ENCODE data around the gene LMF1. TPM values are rescaled to one million over a fixed set of nuclear protein-coding genes. Genes with fewer than 3 reads are reported as not detected.

The LMF1 gene
- total RNA-seq, 2 experiments from 2014 or later: 21.3 to 22.6 TPM

DNA sequence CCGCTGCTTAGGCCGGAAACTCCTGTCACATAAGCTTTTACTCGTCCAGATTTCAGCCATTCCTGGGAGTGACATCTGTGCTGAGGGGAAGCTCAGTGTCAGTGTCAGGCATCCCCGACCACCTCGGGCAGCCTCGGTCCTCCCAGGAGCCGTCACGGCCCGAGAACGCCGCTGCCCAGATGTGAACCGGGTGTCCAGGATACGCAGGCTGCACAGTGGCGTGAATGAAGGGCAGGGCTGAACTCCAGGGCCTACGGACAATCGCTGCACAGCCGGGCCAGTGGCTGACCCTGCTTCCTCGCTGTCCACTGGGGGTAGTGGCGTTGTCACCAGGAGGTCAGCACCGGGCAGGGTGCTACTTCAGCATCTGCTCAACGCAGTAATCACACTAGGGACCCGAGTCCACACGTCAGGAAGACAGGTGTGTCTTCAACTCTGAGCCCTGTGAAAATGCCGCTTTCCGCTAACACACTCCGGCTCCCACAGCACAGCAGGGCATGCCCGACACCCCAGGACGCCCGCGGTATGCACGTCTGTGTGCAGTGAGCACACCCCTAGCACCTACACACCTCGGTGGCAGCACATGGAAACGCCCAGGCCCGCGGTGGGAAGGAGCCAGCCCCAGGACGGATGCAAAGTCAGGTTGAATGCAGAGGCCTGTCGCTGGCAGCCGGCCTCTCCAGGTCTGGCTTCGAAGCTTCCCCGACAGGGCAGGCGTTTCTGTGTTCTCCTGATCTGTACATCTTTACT lies 3.1 kb downstream of the LMF1 start:
- H3K27me3 Mint-ChIP-seq: peaks cover 7% of the 10 kb centered on the region
- peaks cover 40% of the 10 kb centered on the region for H3K36me3 Mint-ChIP-seq (ENCODE audit: low read depth)
- POLR2A ChIA-PET: no interaction called here
- no peak overlapping the region for H3K4me3 Mint-ChIP-seq
- no peak overlapping the region for H3K27ac Mint-ChIP-seq
- peaks cover 53% of the 10 kb centered on the region for H3K4me1 Mint-ChIP-seq
- no peaks in the 10 kb centered on the region for H3K9me3 Mint-ChIP-seq
- CTCF ChIA-PET: no interaction called here
- DNase-seq: no peak

GRCh38 chr16:967077-967541 lies 3.7 kb downstream of the LMF1 start:
- H3K27me3 Mint-ChIP-seq: peaks cover 7% of the 10 kb centered on the region
- H3K9me3 Mint-ChIP-seq: no peaks in the 10 kb centered on the region
- peak overlapping the region; percentile 47 for H3K27ac Mint-ChIP-seq
- H3K4me3 Mint-ChIP-seq: no peak overlapping the region
- no peak for DNase-seq
- ChIA-PET POLR2A (interaction anchor here (1.0 kb wide), 1 partner anchor 18 kb away, joined by 3 read pairs; no protein-coding TSS in a partner anchor), CTCF (no interaction called here)
- H3K4me1 Mint-ChIP-seq: peaks cover 57% of the 10 kb centered on the region
- peaks cover 40% of the 10 kb centered on the region for H3K36me3 Mint-ChIP-seq (ENCODE audit: low read depth)

- H3K36me3 Mint-ChIP-seq (ENCODE audit: low read depth): peaks cover 40% of the 10 kb centered on the region
- H3K4me1 Mint-ChIP-seq: peaks cover 54% of the 10 kb centered on the region
- DNase-seq: no peak
- POLR2A ChIA-PET: interaction anchor here (1.0 kb wide), 1 partner anchor 18 kb away, joined by 3 read pairs; no protein-coding TSS in a partner anchor
- peak overlapping the region; percentile 47 for H3K27ac Mint-ChIP-seq
- H3K9me3 Mint-ChIP-seq: no peaks in the 10 kb centered on the region
- H3K4me3 Mint-ChIP-seq: no peak overlapping the region
- CTCF ChIA-PET: no interaction called here
- peaks cover 2% of the 10 kb centered on the region for H3K27me3 Mint-ChIP-seq
These were observed 4.3 kb downstream of the LMF1 start for GRCh38 chr16:966505-966904.

DNA sequence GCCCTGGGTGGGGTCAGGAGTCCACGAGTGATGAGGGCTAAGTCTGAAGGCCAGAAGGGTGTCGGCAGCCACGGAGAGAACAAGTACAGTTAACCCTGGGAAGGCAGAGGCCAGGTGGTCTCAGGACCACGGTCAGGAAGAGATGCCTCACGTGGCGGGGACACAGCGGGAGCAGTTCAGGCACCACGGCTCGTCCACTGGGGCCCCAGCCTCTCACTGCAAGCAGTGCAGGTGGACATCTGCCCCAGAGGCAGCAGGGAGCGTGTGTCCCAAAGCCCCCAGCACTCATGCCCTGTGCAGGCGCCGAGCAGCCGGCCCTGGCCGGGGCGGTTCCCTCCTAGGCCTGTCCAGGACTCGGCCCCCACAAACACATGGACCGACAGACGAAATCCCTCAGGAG lies 4.7 kb downstream of the LMF1 start:
- ChIA-PET CTCF (no interaction called here), POLR2A (interaction anchor here (1.0 kb wide), 1 partner anchor 19 kb away, joined by 3 read pairs; no protein-coding TSS in a partner anchor)
- peak overlapping the region; percentile 98 for H3K27ac Mint-ChIP-seq
- DNase-seq: no peak
- peaks cover 52% of the 10 kb centered on the region for H3K4me1 Mint-ChIP-seq
- H3K27me3 Mint-ChIP-seq: no peaks in the 10 kb centered on the region
- H3K36me3 Mint-ChIP-seq (ENCODE audit: low read depth): peaks cover 40% of the 10 kb centered on the region
- no peaks in the 10 kb centered on the region for H3K9me3 Mint-ChIP-seq
- no peak overlapping the region for H3K4me3 Mint-ChIP-seq

DNA sequence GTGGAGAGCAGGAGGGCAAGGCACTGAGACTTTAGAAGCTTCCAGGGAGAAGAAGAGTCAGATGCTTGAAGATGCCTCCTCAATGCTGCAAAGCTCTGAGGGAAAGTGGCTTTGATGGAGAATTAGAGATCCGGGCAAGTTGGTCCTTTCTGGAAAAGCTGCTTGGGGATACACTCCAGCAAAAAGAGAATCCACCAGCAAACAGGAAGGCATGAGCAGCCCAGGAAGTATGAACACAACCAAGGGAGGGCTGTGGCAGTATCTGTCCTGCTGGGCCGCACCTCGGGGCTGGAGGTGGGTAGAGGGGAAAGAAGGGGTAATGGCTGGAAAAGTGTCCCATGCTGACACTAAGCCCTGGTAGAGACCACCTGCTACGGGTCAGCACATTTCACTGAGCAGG lies 5.3 kb downstream of the LMF1 start:
- Mint-ChIP-seq H3K27me3 (no peaks in the 10 kb centered on the region), H3K4me3 (no peak overlapping the region)
- CTCF ChIA-PET: no interaction called here

GRCh38 chr16:965036-965395 lies 5.8 kb downstream of the LMF1 start:
- peaks cover 52% of the 10 kb centered on the region for H3K4me1 Mint-ChIP-seq
- no peaks in the 10 kb centered on the region for H3K27me3 Mint-ChIP-seq
- H3K9me3 Mint-ChIP-seq: no peaks in the 10 kb centered on the region
- ChIA-PET CTCF (interaction anchor here (1.0 to 1.5 kb wide), 2 partner anchors 28 to 224 kb away, joined by 4 to 6 read pairs; partner anchors contain the start of gene CIAO3), POLR2A (interaction anchor here (1.3 to 2.2 kb wide), 3 partner anchors 16 to 35 kb away, joined by 6 to 9 read pairs (median 8); partner anchors contain the start of gene SOX8)
- peaks cover 40% of the 10 kb centered on the region for H3K36me3 Mint-ChIP-seq (ENCODE audit: low read depth)
- H3K27ac Mint-ChIP-seq: peak overlapping the region; percentile 98
- DNase-seq: no peak
- peak overlapping the region; percentile 79 for H3K4me3 Mint-ChIP-seq

More for the DNA sequence above, 5.3 kb downstream of the LMF1 start:
- Mint-ChIP-seq H3K9me3 (no peaks in the 10 kb centered on the region), H3K36me3 (ENCODE audit: low read depth) (peaks cover 40% of the 10 kb centered on the region), H3K4me1 (peaks cover 52% of the 10 kb centered on the region), H3K27ac (peak overlapping the region; percentile 98)
- DNase-seq: no peak
- POLR2A ChIA-PET: interaction anchor here (1.7 to 2.2 kb wide), 2 partner anchors 16 to 34 kb away, joined by 6 to 9 read pairs; partner anchors contain the start of gene SOX8

DNA sequence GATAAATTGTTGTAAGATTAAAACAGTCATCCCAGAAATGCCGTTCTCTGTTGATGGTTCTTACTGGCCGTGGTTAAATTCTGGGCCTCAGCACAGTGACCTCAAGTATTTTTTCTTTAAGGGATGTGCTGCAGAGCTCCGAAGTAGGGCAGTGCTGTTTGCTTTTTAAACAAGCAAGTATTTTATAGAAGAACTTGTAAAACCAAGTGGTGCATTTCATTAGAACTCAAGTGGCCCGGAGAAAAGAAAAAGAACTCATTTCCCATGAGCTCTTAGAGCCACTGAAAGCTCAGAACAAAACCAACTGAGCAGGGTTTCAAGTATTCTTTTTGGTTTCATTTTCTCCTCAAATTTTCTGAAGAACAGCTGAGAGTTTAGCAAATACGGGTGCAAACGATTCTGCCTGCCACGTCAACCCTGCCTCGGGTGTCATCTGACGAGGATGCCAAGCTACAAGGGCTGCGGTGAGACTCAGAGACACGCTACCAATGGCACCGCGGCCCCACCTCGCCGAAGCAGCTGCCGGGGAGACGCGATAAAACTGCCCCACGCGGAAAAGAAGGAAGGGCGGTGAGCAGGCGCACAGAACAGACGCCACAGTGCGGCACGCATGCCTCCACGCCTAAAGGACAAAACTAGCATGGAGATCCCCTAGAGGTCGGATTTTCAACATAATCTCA lies 6.3 kb downstream of the LMF1 start:
- Mint-ChIP-seq H3K36me3 (ENCODE audit: low read depth) (peaks cover 40% of the 10 kb centered on the region), H3K4me1 (peaks cover 48% of the 10 kb centered on the region), H3K27me3 (no peaks in the 10 kb centered on the region), H3K4me3 (peak overlapping the region; percentile 79), H3K27ac (peak overlapping the region; percentile 98), H3K9me3 (no peaks in the 10 kb centered on the region)
- POLR2A ChIA-PET: interaction anchor here (0.6 to 2.2 kb wide), 10 partner anchors 17 to 284 kb away, joined by 3 to 9 read pairs (median 4); partner anchors contain the start of genes SOX8 and STUB1
- CTCF ChIA-PET: interaction anchor here (0.6 to 1.5 kb wide), 6 partner anchors 28 to 558 kb away, joined by 3 to 6 read pairs (median 4); partner anchors contain the start of gene CIAO3
- peak; percentile 86 for DNase-seq

GRCh38 chr16:963913-964312 lies 6.9 kb downstream of the LMF1 start:
- Mint-ChIP-seq H3K27me3 (no peaks in the 10 kb centered on the region), H3K4me1 (peaks cover 46% of the 10 kb centered on the region), H3K27ac (peak overlapping the region; percentile 98), H3K4me3 (peak overlapping the region; percentile 79), H3K9me3 (no peaks in the 10 kb centered on the region), H3K36me3 (ENCODE audit: low read depth) (peaks cover 43% of the 10 kb centered on the region)
- ChIA-PET CTCF (interaction anchor here (0.6 to 1.5 kb wide), 6 partner anchors 27 to 559 kb away, joined by 3 to 6 read pairs (median 4); partner anchors contain the start of gene CIAO3), POLR2A (interaction anchor here (0.6 to 2.2 kb wide), 12 partner anchors 17 to 374 kb away, joined by 3 to 9 read pairs (median 4); partner anchors contain the start of genes RAB40C, SOX8 and STUB1)
- DNase-seq: peak; percentile 31

DNA sequence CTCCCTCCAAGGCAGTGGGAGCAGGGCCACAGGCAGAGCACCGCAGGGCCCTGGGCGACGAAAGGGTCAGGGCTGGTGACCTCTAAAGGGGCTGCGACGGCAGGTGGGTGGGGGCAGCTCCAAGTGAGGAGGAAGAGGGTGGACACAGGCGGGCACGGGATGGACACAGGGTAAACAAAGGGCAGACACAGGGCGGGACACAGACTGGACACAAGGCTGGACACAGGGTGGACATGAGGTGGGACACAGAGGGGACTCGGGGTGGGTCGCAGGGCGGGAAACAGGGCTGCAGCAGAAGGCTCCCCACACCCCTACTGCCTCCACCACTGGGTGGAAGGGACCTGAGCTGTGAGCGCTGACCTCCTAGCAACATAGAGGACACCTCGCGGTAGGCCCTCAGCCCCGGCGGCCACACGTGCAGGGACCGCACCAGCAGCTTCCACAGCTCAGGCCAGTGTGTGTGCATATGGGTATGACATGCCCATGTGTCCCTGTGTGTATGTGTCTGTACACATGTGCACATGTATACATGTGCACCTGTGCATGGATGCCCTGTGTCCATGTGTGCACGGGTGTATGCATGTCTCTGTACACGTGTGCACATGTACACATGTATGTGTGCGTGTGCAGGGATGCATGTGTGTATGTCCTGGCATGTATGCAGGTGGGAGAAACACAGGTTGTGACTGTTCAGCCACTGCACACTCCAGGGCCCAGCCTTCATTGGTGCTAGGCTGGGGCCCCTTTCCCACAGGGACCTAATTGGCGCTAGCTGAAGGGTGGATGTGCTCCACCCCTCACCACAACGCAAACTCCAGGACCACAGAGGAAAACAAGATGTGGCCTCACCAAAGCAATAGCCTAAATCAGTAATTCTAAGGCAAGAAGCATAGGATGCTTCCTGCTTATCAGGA lies 7.6 kb downstream of the LMF1 start:
- ChIA-PET CTCF (interaction anchor here (0.6 to 1.5 kb wide), 2 partner anchors 41 to 222 kb away, joined by 4 to 5 read pairs; partner anchors contain the start of gene CIAO3), POLR2A (interaction anchor here (0.9 to 2.2 kb wide), 9 partner anchors 18 to 373 kb away, joined by 3 to 9 read pairs (median 4); partner anchors contain the start of genes RAB40C and SOX8)
- H3K36me3 Mint-ChIP-seq (ENCODE audit: low read depth): peaks cover 37% of the 10 kb centered on the region
- peaks cover 39% of the 10 kb centered on the region for H3K4me1 Mint-ChIP-seq
- H3K27ac Mint-ChIP-seq: peak overlapping the region; percentile 98
- peak; percentile 32 for DNase-seq
- peak overlapping the region; percentile 79 for H3K4me3 Mint-ChIP-seq
- no peaks in the 10 kb centered on the region for H3K27me3 Mint-ChIP-seq
- H3K9me3 Mint-ChIP-seq: no peaks in the 10 kb centered on the region

DNA sequence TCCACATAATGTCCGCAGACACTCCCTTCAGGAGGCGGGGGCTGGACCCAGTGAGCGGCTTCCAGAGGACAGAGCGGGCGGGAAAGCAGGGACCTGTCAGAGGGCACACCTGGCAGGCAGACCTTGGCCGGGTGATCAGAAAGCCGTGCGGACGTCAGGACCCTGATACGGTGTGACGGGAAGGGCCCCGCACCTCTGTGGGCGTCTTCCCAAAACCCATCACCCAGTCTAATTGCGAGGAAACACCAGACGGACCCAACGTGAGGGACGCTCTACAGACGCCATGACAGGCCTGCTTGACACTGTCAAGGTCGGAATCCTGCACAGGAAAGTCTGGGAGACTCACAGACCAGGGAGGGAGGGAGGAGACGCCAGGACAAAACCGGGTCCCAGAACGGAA lies 8.4 kb downstream of the LMF1 start:
- Mint-ChIP-seq H3K36me3 (ENCODE audit: low read depth) (peaks cover 31% of the 10 kb centered on the region), H3K4me3 (no peak overlapping the region), H3K9me3 (no peaks in the 10 kb centered on the region), H3K4me1 (peaks cover 38% of the 10 kb centered on the region), H3K27ac (peak overlapping the region; percentile 44), H3K27me3 (no peaks in the 10 kb centered on the region)
- ChIA-PET POLR2A (no interaction called here), CTCF (no interaction called here)
- DNase-seq: no peak

GRCh38 chr16:959232-960040 lies 11.3 kb downstream of the LMF1 start:
- CTCF ChIA-PET: no interaction called here
- DNase-seq: no peak
- Mint-ChIP-seq H3K4me1 (peaks cover 20% of the 10 kb centered on the region), H3K27ac (no peak overlapping the region), H3K36me3 (ENCODE audit: low read depth) (peaks cover 7% of the 10 kb centered on the region), H3K9me3 (no peaks in the 10 kb centered on the region), H3K4me3 (no peak overlapping the region), H3K27me3 (no peaks in the 10 kb centered on the region)
- POLR2A ChIA-PET: no interaction called here

Data from activated CD4-positive, alpha-beta memory T cell treated with anti-CD3 and anti-CD28 coated beads, Interleukin-2, amount 10 ng/mL, durations not matched to agents 7 days and 5 days (primary cell).